IMR-90 (cell line): ENCODE measurements around the gene PLOD1. TPM values are rescaled to one million over a fixed set of nuclear protein-coding genes. Genes with fewer than 3 reads are reported as not detected.

Experiments used
- ATAC-seq: fragments of 200-7000 bp; cut with Tn5 transposase; 2 replicates; pipeline ENCODE4 v1.9.1; 2020; ENCODE audit warnings: low read depth, mild to moderate bottlenecking, moderate library complexity
- BruUV-seq: library from RNA; stranded (reverse); fragments of 400-500 nt; replicated peaks from 2 replicates; lab custom pipeline; 2021; lab: Mats Ljungman, UMichigan
- CTCF ChIA-PET: fragments of 300-600 bp; formaldehyde crosslinking; extraction: SDS; loops from one replicate; lab custom pipeline; 2021; ENCODE audit warnings: antibody characterized with exemption; lab: Yijun Ruan, JAX
- POLR2A ChIA-PET: fragments of 300-600 bp; sonication (Branson Sonifier 250); formaldehyde crosslinking; loops from one replicate; lab custom pipeline; 2022; ENCODE audit warnings: antibody characterized with exemption; ENCODE audit not compliant: unreplicated experiment; lab: Charles Lee
- DNase-seq: peaks from one replicate; pipeline ENCODE4 v3.0.0; 2013
- H2AFZ ChIP-seq: replicated peaks from 2 replicates; pipeline ENCODE3; 2013; ENCODE audit warnings: low read length, mild to moderate bottlenecking; ENCODE audit not compliant: poor library complexity
- H2AK5ac ChIP-seq: 2 replicates; pipeline ENCODE4 v1.6.1; 2013; ENCODE audit warnings: low read depth, low read length, inconsistent platforms
- H2AK9ac ChIP-seq: replicated peaks from 2 replicates; pipeline ENCODE3; 2013; ENCODE audit warnings: mild to moderate bottlenecking, low read depth, low read length, moderate library complexity; ENCODE audit not compliant: poor library complexity
- H2BK120ac ChIP-seq: 2 replicates; pipeline ENCODE4 v1.6.1; 2013; ENCODE audit warnings: low read depth, low read length, inconsistent platforms
- H2BK15ac ChIP-seq: 3 replicates; pipeline ENCODE4 v1.6.1; 2013; ENCODE audit warnings: low read depth, low read length, inconsistent platforms
- H2BK20ac ChIP-seq: 2 replicates; pipeline ENCODE4 v1.6.1; 2013; ENCODE audit warnings: low read depth, mild to moderate bottlenecking, inconsistent platforms, low read length, moderate library complexity
- H2BK5ac ChIP-seq: 2 replicates; pipeline ENCODE4 v1.6.1; 2013; ENCODE audit warnings: mild to moderate bottlenecking, low read depth, low read length, inconsistent platforms; ENCODE audit not compliant: poor library complexity, severe bottlenecking
- H3K14ac ChIP-seq: replicated peaks from 2 replicates; pipeline ENCODE4 v1.6.1; 2013; ENCODE audit warnings: low read depth, low read length, inconsistent platforms
- H3K18ac ChIP-seq: 2 replicates; pipeline ENCODE4 v1.6.1; 2013; ENCODE audit warnings: low read depth, low read length, control low read depth
- H3K23ac ChIP-seq: 2 replicates; pipeline ENCODE4 v1.6.1; 2013; ENCODE audit warnings: low read depth, low read length, inconsistent platforms
- H3K27ac ChIP-seq: 2 replicates; pipeline ENCODE4 v1.5.1; 2013; ENCODE audit warnings: mild to moderate bottlenecking, control low read depth, low read length; ENCODE audit not compliant: insufficient read depth
- H3K27me3 ChIP-seq: 2 replicates; pipeline ENCODE4 v1.6.1; 2013; ENCODE audit warnings: low read length; ENCODE audit not compliant: control insufficient read depth, insufficient read depth
- H3K36me3 ChIP-seq: 2 replicates; pipeline ENCODE4 v1.6.1; 2013; ENCODE audit warnings: low read length, mixed read lengths; ENCODE audit not compliant: control insufficient read depth, insufficient read depth
- H3K4ac ChIP-seq: 2 replicates; pipeline ENCODE4 v1.6.1; 2013; ENCODE audit warnings: low read depth, low read length, inconsistent platforms
- H3K4me1 ChIP-seq: 2 replicates; pipeline ENCODE4 v1.6.1; 2013; ENCODE audit warnings: low read length, mixed read lengths; ENCODE audit not compliant: control insufficient read depth, insufficient read depth
- H3K4me2 ChIP-seq: 2 replicates; pipeline ENCODE4 v1.6.1; 2013; ENCODE audit warnings: low read depth, mild to moderate bottlenecking, control low read depth, low read length, moderate library complexity
- H3K4me3 ChIP-seq: 2 replicates; pipeline ENCODE4 v1.5.1; 2013; ENCODE audit warnings: low read depth, mild to moderate bottlenecking, control low read depth, low read length, moderate library complexity; ENCODE audit not compliant: insufficient read depth
- H3K56ac ChIP-seq: 2 replicates; pipeline ENCODE4 v1.6.1; 2013; ENCODE audit warnings: low read length, inconsistent platforms; ENCODE audit not compliant: insufficient read depth; ENCODE audit errors: extremely low read depth
- H3K79me1 ChIP-seq, 2 experiments: 2 replicates each; pipeline ENCODE4 v1.6.1; 2013; ENCODE audit warnings: low read length in 2 of 2, inconsistent platforms in 1 of 2, low read depth in 1 of 2
- H3K9ac ChIP-seq: 2 replicates; pipeline ENCODE4 v1.6.1; 2013; ENCODE audit warnings: low read depth, low read length, control low read depth
- H3K9me1 ChIP-seq: 2 replicates; pipeline ENCODE4 v1.6.1; 2013; ENCODE audit warnings: low read length, inconsistent platforms; ENCODE audit not compliant: insufficient read depth
- H3K9me3 ChIP-seq: 2 replicates; pipeline ENCODE4 v1.6.1; 2013; ENCODE audit warnings: low read length; ENCODE audit not compliant: control insufficient read depth, insufficient read depth
- H4K20me1 ChIP-seq: 2 replicates; pipeline ENCODE4 v1.6.1; 2013; ENCODE audit warnings: low read length, inconsistent platforms; ENCODE audit not compliant: insufficient read depth
- H4K5ac ChIP-seq: 2 replicates; pipeline ENCODE4 v1.6.1; 2013; ENCODE audit warnings: mild to moderate bottlenecking, low read depth, low read length, control low read depth
- H4K8ac ChIP-seq, 2 experiments: 2 replicates each; pipeline ENCODE4 v1.6.1; 2013; ENCODE audit warnings: low read depth in 2 of 2, low read length in 2 of 2, control low read depth in 1 of 2, inconsistent platforms in 1 of 2
- H4K91ac ChIP-seq: 2 replicates; pipeline ENCODE4 v1.6.1; 2013; ENCODE audit warnings: low read depth, low read length, inconsistent platforms; ENCODE audit not compliant: insufficient read depth
- BHLHE40 ChIP-seq: fragments of 150-350 bp; IDR thresholded peaks from 2 replicates; pipeline ENCODE4 v1.6.1; 2016; ENCODE audit warnings: mild to moderate bottlenecking, low read depth, low read length
- CEBPB ChIP-seq: IDR thresholded peaks from 2 replicates; pipeline ENCODE4 v1.6.1; 2012; ENCODE audit warnings: low read depth, low read length, improper control_type of control experiment
- CHD1 ChIP-seq: IDR thresholded peaks from 2 replicates; pipeline ENCODE4 v1.6.1; 2012; ENCODE audit warnings: low read depth, low read length, improper control_type of control experiment
- CTCF ChIP-seq: conservative IDR thresholded peaks from 2 replicates; pipeline ENCODE4 v1.5.1; 2012; ENCODE audit warnings: mild to moderate bottlenecking, low read depth, low read length, improper control_type of control experiment
- ELK1 ChIP-seq: fragments of 150-350 bp; IDR thresholded peaks from 2 replicates; pipeline ENCODE4 v1.6.1; 2016; ENCODE audit warnings: low read depth, mild to moderate bottlenecking, low read length, moderate library complexity, borderline replicate concordance
- FOS ChIP-seq: fragments of 150-350 bp; IDR thresholded peaks from 2 replicates; pipeline ENCODE4 v1.6.1; 2016; ENCODE audit warnings: low read depth, low read length
- MAFK ChIP-seq: IDR thresholded peaks from 2 replicates; pipeline ENCODE4 v1.6.1; 2012; ENCODE audit warnings: low read depth, low read length, improper control_type of control experiment
- MAZ ChIP-seq: IDR thresholded peaks from 2 replicates; pipeline ENCODE4 v1.6.1; 2012; ENCODE audit warnings: low read depth, mild to moderate bottlenecking, low read length, improper control_type of control experiment, moderate library complexity, borderline replicate concordance
- MXI1 ChIP-seq: IDR thresholded peaks from 2 replicates; pipeline ENCODE4 v1.6.1; 2012; ENCODE audit warnings: low read depth, mild to moderate bottlenecking, low read length, moderate library complexity, borderline replicate concordance
- NFE2L2 ChIP-seq: fragments of 150-350 bp; IDR thresholded peaks from 2 replicates; pipeline ENCODE4 v1.6.1; 2016; ENCODE audit warnings: low read depth, mild to moderate bottlenecking, low read length
- POLR2A ChIP-seq: IDR thresholded peaks from 2 replicates; pipeline ENCODE4 v1.6.1; 2012; ENCODE audit warnings: mild to moderate bottlenecking, low read depth, low read length
- RAD21 ChIP-seq: IDR thresholded peaks from 2 replicates; pipeline ENCODE4 v1.6.1; 2012; ENCODE audit warnings: low read length, improper control_type of control experiment
- RCOR1 ChIP-seq: IDR thresholded peaks from 2 replicates; pipeline ENCODE4 v1.6.1; 2012; ENCODE audit warnings: mild to moderate bottlenecking, low read length, improper control_type of control experiment; ENCODE audit not compliant: insufficient replicate concordance
- RFX5 ChIP-seq: IDR thresholded peaks from 2 replicates; pipeline ENCODE4 v1.8.0; 2012; ENCODE audit warnings: low read depth, mild to moderate bottlenecking, low read length, moderate library complexity
- SMC3 ChIP-seq: fragments of 150-350 bp; IDR thresholded peaks from 2 replicates; pipeline ENCODE4 v1.6.1; 2016; ENCODE audit warnings: low read depth, mild to moderate bottlenecking, antibody characterized with exemption, low read length, moderate library complexity
- USF2 ChIP-seq: fragments of 150-350 bp; IDR thresholded peaks from 2 replicates; pipeline ENCODE4 v1.6.1; 2017; ENCODE audit warnings: mild to moderate bottlenecking, antibody characterized with exemption, low read length, low read depth
- WGBS, 2 experiments: methylation state at CpG; one replicate each; pipeline versions ENCODE4 v1.1.5 to v1.1.7; 2013; ENCODE audit warnings: missing lambda C conversion rate in 2 of 2; ENCODE audit not compliant: insufficient read length in 1 of 2; ENCODE audit errors: extremely low coverage in 2 of 2; 5-methylcytosine and 5-hydroxymethylcytosine counted together
- dilution Hi-C: fragments of 300-500 bp; cut with HindIII; formaldehyde crosslinking; loops from one replicate; pipeline ENCODE4 v1.14.3; 2018; ENCODE audit warnings: low sequenced_read_pairs; ENCODE audit not compliant: unreplicated experiment
- in situ Hi-C: fragments of 300-500 bp; cut with MboI; formaldehyde crosslinking; loops from 3 replicates; pipeline ENCODE4 v1.14.3; 2019; ENCODE audit warnings: low sequenced_read_pairs, inconsistent platforms, mixed read lengths
- intact Hi-C: fragments of 100-400 bp; cut with micrococcal nuclease; formaldehyde crosslinking; loops from 2 replicates; pipeline ENCODE4 v1.10.0; 2022
- polyA plus RNA-seq, 3 experiments: library from polyadenylated mRNA; depleted of rRNA; stranded (reverse); fragments of >200 nt; gene quantifications; 2 replicates each; pipeline ENCODE4 v1.2.3, GENCODE V29; 2012; ENCODE audit warnings: low replicate concordance in 1 of 3
- total RNA-seq: library from RNA; depleted of rRNA; stranded (reverse); fragments of >200 nt; gene quantifications from 2 replicates; pipeline ENCODE4 v1.2.3, GENCODE V29; 2012

Gene PLOD1
- total and polyA plus RNA-seq, 2 of the 4 experiments (the other 2 are of a cell fraction) = 283 to 609 TPM

- no peak overlapping the region for H3K14ac ChIP-seq
- no peak for ATAC-seq
- ChIA-PET POLR2A (no interaction called here), CTCF (no interaction called here)
- H3K27ac ChIP-seq = no peak overlapping the region
- H2BK120ac ChIP-seq = no peak overlapping the region
- H3K23ac ChIP-seq = no peak overlapping the region
- no peak overlapping the region for H3K9ac ChIP-seq
- no peak overlapping the region for H2BK15ac ChIP-seq
- H2BK5ac ChIP-seq = no peak overlapping the region
- no peaks in the 10 kb centered on the region for H3K9me1 ChIP-seq
- H3K36me3 ChIP-seq = peaks cover 26% of the 10 kb centered on the region
- no peak overlapping the region for H4K91ac ChIP-seq
- peaks cover 5% of the 10 kb centered on the region for H3K4me1 ChIP-seq
- H3K56ac ChIP-seq = no peak overlapping the region
- intact Hi-C loops = no loop called here
- H2BK20ac ChIP-seq = no peak overlapping the region
- no peaks in the 10 kb centered on the region for H3K9me3 ChIP-seq
- H3K18ac ChIP-seq = no peak overlapping the region
- no peak overlapping the region for H3K4me3 ChIP-seq
- H2AK9ac ChIP-seq = peak overlapping the region; percentile 67
- BruUV-seq = no TSS peak
- 80% methylated on average over 1 of the region's 8 CpGs; no CpG with 5 or more reads in 1 of the 2 experiments for WGBS, 2 experiments
- no peak overlapping the region for H2AK5ac ChIP-seq
- no peak overlapping the region for H4K5ac ChIP-seq
- H4K8ac ChIP-seq = no peak overlapping the region
- H3K79me1 ChIP-seq = peaks cover 21 to 26% of the 10 kb centered on the region in 2 experiments
- H3K27me3 ChIP-seq = no peaks in the 10 kb centered on the region
- peaks cover 8% of the 10 kb centered on the region for H4K20me1 ChIP-seq
- DNase-seq = no peak
- no peak overlapping the region for H3K4me2 ChIP-seq
- dilution Hi-C loops = no loop called here
- no peak overlapping the region for H3K4ac ChIP-seq
- TF ChIP-seq CTCF = no peak
- no peak for TF ChIP-seq FOS
- TF ChIP-seq POLR2A = no peak
- TF ChIP-seq CHD1 = no peak
- no peak for TF ChIP-seq MXI1
- no peak for TF ChIP-seq USF2
- TF ChIP-seq MAFK = no peak
- TF ChIP-seq MAZ = no peak
- TF ChIP-seq RAD21 = no peak
- no peak for TF ChIP-seq ELK1
- no peak for TF ChIP-seq RFX5
- TF ChIP-seq CEBPB = no peak
- TF ChIP-seq NFE2L2 = no peak
- no peak for TF ChIP-seq BHLHE40
- TF ChIP-seq RCOR1 = no peak
- no peak for TF ChIP-seq SMC3
- H2AFZ ChIP-seq = no peak overlapping the region
- in situ Hi-C loops = no loop called here
Observed at GRCh38 chr1:11978301-11978700, 43.8 kb downstream of the PLOD1 start.
